T-helper 1 cell (primary cell): ENCODE data around the gene KIF15.

ENCODE experiments used
- DNase-seq, 5 donors: peaks; one replicate each; pipeline ENCODE4 v3.0.0-alpha.2; 2012 to 2020

KIF15 gene

DNA sequence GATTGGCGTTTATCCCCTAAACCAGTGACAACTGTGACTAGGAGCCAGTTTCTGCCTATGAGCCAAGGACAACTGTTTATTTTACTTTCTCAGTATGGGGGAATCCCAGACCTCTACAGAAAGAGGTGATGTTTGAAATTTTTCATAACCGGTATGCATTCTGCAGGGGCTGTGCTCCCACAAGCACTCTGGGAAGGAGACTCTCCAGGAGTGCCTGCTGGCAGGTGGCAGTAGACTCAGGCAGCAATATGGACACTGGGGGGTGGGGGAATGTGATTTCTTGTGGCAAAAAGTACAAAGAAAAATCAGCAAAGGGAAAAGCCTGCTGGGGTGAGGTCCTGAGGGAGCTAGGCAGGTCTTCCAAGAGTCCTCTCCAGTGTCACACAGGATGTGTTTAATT, 118.7 kb downstream of the KIF15 start:
- DNase-seq, result no peak

DNA sequence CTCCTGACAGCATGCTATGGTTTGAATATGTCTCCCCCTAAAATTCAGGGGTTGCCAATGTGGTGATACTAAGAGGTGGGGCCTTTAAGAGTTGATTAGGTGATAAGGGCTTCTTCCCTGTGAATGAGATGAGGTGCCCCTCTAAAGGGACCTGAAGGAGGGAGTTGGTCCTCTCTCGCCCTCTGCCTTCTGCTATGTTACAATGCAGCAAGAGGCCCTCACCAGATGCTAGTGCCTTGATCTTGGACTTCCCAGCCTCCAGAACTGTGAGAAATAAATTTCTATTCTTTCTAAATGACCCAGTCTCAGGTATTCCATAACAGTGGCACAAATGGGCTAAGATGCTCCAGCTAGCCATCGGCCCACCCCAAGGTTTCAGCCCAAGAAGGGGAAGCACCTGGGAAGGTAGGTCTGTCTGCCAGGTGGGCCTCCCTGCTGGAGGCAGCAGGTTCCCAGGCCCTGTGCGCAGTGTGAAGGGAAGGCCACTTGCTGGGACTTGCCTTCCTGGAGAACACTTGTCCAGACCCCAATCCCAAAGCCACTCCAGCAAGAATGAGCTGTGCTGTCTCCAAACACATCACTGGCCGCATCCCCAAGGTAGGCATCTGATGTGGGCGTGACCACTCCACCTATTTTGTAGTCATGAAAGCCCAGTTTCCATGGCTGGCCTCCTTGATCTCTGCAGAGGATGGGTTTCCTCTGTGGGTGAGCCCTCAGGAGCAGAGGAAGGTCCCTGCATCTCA, 121.8 kb downstream of the KIF15 start:
- DNase-seq, result no peak

DNA sequence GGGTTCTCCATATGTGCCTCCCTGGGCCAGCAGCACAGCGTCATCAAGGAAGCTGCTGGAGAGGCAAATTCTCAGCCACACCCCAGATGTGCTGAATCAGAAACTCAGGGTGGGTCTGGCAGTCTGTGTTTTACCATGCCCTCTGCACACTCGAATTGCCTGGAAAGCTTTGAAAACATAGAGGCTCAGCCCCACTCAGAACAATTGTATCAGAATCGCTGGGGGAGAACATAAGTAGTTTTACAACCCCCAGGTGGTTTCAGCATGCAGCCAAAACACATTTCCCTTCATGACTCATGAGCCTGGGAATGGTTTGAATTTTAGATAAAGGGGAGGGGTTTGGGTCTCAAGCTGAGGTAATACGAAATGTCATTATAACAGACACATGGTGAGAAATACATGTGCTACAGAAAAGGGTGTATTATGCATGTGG, 122.4 kb downstream of the KIF15 start:
- no peak for DNase-seq

DNA sequence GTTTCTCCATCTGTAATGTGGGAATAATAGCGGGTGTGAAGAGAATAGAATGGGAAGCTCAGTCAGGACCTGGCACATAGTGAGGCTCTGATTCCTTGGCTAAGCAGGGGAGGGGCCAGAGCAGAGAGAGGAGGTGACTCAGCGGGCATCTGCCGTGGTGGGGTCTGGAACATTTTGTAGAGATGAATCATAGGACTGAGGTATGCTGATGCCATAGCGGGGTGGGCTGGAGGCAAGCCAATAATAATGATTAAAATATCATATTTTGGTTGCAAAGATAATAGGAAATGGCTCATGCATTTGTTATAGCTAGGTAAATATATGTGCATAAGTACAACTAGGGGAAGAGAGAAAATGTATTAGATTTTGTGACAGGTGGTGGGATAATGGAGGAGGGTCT, 124.0 kb downstream of the KIF15 start:
- no peak for DNase-seq

DNA sequence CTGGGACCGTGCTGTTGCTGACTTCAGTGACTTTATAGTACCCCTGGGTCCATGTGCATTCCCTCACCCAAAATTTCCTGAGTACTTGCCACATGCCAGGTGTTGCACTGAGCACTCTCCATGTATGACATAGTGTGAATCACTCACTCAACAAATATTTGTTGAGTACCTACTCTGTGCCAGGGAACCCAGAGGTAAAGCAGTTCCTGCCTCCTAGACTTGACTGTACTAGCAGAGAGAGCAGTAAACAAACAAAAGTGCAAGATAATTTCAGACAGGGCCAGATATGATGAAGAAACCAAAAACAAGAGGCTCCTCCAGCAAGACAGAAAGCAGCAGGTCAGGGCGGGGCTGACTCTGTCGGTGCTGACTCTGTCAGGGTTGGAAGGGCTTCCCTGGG, 125.0 kb downstream of the KIF15 start:
- no peak for DNase-seq

DNA sequence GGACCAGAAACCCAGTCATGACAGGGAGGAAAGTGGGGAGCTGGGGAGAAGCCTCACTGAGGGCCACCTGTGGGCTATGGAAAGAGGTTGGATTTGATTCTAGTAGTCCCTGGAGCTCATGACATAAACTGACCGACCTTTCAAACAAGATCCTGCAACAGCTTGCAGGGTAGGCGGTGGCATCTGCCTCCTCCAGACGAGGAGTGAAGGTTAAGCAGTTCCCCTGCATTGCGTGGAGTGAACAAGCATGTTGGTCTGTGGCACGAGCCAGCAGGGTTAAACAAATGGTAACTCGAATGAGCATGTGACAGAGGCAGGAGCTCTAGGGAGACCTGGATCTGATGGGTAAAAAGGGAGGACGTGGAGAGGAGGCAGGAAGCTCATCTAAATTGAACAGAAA, 125.5 kb downstream of the KIF15 start:
- DNase-seq, result no peak

DNA sequence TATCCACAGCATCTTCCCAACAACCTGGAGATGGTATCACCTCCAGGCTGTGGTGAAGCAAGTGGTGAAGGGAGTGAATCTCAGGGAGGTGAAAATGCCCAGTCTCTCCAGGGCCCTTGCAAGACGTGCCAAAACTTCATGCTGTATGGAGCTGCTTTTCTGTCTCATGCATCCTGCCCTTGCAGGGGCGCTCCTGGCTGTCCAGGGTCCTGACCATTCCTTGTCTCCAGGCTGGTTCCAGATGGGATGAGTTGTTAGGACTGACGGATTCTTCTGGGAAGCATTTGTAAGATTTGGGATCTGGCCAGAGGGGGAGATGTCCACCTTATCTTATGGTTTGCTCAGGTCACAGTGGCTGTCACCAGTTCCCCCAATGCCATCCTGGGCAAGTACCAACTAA, 128.7 kb downstream of the KIF15 start:
- DNase-seq, result no peak

DNA sequence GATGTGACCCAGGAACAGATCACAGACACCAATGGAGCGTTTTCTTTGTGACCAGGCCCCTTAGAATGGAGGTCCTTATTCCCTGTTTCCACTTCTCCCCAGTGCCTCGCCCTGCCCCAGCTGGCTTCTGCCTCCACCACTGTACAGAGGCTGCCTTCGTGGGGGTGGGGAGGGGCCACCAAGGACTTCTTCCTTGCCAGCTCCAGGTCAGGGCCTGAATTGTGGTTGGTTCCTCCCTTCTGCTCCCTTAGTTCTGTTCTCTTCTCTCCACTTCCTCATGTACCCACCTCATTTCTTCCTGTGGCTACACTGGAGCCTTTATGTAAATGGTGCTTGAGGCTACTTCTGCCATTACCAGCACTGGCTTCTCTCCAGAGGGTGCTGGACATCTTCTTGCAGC, 129.3 kb downstream of the KIF15 start:
- DNase-seq, result no peak

DNA sequence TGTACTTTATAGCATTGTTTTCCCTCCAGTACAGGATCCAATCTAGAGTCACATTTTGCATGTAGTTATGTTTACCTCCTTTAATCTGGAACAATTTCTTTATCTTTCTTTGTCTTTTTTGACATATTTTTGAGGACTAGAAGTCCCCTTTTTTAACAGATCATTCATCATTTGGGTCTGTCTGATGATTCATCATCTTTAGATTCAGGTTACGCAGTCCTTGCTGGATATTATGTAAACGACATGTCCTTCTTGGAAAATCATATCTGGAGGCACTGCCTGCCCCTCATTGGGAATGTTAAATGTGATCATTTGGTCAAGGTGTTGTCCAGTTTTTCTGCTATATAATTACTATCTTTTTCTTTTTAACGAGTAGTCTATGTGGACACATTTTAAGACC, 131.1 kb downstream of the KIF15 start:
- no peak for DNase-seq

DNA sequence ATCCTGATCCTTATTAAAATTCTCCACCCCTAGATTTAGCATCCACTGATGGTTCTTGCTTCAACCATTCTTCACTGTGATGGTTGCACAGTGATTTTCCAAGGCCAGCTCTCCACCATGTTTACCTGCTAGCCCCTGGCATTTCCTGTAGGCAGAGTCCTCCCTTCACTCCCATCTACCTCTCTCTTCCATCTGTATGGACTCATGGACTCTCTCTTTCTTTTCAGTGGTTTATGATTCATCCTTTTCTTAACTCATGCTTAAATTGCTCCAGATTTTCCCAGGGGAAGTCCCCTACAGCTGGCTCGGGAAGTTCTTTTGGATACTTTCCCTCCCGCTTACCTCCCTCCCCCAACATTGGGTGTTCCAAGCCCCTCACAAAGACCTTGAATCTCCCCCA, 131.5 kb downstream of the KIF15 start:
- DNase-seq, result no peak

DNA sequence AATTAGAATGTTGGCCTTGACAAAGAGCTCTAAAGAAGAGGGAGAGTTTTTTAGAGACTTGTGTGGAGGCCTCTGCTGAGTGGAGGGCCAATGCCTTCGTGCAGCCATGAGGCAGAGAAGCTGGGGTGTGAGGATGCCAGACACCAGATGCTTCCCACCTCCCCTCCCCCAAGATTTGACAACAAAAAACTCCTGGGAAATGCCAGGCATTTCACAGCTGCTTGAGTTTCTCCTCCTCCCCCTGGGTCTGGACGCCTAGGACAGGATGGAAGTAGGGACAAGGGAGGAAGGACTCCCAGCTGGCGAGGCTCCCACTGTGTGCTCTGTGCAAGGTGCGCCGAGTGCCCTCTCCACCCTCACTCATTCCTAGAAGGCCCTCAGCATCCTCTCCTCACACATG, 132.9 kb downstream of the KIF15 start:
- no peak for DNase-seq

DNA sequence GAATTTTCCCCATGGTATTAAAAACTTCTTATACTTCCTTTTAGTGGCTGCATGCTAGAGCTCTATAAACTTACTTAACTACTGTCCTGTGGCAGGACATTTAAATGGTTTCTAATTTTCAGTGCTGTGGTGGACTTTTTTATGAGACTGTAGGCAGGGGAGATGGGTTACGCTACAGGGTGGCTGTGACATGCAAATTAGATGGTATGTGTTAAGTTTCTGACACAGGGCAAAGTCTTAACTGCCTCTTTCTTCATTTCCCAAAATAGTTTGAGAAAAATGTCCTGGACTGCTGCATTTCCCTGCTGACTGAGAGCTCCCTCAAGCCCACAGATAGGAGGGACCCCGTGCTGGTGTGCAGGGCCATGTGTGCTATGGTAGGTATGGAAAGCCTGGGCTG, 134.8 kb downstream of the KIF15 start:
- DNase-seq, result no peak

DNA sequence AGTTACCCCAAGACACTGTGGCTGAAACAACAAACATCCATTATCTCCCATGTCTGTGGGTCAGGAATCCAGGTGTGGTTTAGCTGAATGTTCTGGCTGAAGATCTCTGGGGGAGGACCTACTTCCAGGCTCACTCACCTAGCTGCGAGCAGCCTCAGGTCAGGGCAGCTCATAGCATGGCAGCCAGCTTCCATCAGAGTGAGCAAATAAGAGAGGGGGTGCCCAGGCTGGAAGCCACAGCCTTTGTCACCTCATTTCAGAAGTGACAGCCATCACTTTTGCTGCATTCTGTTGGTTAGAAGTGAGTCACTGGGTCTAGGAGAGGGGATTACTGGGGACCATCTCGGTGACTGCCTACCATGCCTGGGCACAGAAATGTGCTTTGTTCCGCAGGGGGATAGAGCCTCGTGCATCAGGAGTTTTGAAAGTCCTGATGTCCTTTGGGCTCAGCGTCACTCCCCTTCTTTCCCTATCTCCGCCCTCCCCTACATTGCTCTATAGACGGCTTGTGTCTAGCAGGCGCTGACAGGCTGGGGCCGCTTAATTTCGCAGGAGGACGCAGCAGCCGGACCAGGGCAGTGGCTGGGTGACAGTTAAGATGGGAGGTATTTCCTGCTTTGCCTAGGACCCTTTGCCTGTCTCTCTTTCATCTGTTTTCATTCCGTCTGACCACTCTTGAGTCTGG, 138.2 kb downstream of the KIF15 start:
- no peak for DNase-seq

DNA sequence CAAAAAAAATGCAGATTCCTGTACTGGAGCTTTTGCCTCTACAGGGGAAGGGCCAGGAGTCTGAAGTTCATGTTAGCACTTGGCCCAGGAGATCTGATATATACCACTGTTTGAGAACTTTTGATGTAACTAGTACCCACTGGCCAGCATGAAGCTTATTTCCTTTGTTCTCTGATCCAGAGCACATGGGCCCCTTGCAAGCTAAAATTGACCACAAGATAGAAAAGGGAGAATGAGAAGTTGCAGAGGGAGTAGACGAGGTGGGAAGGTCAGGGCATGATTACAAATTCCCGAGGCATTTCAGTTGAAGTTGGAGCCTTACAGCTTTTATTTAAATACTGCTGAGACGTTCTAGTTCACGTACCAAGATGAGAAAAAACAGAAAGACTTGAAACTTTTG, 141.0 kb downstream of the KIF15 start:
- no peak for DNase-seq
